Stimulated activated CD8-positive, alpha-beta memory T cell treated with anti-CD3 and anti-CD28 coated beads, Interleukin-4, amount 100 ng/mL, for 4 hours (primary cell): ENCODE results near the gene ADAMTS19.
"Not testable (repeated sequence)": the region's sequence is repeated elsewhere in the genome, so short reads cannot be mapped to it uniquely, and the experiment has no call there.

Experiments used
- DNase-seq, 2 donors: peaks; one replicate each; pipeline ENCODE4 v3.0.0-alpha.2; 2020; ENCODE audit warnings: low read depth in 2 of 2, low spot score in 1 of 2

The ADAMTS19 gene

DNA sequence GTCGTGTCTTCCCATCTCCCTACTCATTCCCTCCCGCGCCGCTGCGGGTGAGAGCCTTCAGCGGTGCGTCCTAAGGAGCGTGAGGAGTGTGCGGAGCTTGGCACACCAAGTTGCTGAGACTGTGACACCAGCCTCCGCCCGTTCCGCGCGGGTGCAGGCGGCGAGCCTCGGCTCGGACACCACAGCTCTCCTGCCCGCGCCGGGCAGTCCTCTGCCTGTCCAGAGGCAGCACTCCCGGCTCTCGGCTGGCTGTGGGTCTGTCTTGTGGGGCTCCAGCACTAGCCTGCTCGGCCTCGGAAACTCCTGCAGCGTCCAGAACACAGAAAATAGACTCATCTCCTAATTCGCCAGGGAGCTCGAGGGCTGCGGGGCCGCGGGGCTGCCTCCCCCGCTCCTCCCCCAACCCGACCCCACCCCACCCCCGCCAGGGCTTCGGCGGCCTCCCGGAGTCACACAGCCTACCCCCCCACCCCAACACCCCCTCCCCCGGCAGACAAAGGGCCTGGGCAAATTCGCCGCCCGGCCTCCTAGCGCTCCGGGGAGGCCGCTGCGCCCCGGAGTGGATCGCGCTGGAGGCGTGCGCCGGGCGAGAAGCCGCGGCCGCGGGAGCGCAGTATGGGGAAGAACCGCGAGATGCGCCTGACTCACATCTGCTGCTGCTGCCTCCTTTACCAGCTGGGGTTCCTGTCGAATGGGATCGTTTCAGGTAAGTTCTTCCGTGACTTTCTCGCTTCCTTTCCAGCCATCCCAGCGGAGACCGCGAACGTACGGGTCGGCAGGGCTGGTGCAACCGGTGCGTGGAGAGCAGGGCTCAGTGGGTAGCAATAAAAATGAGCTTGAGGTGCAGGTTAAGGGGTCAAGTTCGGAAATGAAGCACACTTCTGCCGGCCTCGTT is at the start of gene ADAMTS19:
Gene ADAMTS19, plus strand, starts transcription at position 522 of the 895 bp plus-strand sequence. Its CDS starts 94 bp downstream, at position 616.
- no peak for DNase-seq

DNA sequence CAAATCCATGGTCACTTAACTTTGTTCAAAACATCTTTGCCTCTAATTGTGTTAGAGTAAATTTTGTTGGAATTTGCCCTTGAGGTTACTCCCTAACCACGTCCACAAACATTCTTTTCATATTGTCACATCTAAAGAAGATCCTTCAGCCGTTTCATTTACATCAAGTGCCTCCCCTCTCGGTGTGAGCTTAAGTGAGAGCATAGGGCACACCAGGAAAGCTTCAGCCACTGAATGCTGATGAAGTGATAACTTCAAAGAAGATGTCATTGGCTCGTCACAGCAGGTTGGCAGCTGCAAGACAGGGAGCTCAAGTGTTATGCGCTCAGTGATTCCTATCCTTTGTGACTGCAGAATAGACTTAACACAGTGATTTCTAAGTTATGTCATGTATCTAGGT is 49.6 kb upstream of the ADAMTS19 start:
- DNase-seq, result no peak

- no peak for DNase-seq
Measured at GRCh38 chr5:129412721-129413120, 47.4 kb upstream of the ADAMTS19 start.

DNA sequence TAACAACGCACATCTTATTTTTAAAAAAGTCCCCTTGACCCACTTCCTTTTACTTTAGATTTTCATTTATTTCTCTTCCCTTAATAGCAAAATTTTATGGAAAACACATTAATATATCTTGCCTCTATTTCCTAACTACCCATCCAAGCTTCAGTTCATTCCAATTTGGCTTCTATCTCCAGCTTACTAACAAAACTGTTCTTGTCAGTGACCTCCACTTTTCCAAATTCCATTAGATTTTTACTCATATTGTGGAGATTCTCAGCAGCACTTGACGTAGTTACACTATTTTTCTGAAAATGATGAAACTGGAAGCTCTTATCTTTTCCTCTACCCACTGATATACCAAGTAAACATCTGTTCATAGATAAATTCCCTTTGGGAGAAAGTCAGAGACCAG is 46.5 kb upstream of the ADAMTS19 start:
- no peak for DNase-seq

DNA sequence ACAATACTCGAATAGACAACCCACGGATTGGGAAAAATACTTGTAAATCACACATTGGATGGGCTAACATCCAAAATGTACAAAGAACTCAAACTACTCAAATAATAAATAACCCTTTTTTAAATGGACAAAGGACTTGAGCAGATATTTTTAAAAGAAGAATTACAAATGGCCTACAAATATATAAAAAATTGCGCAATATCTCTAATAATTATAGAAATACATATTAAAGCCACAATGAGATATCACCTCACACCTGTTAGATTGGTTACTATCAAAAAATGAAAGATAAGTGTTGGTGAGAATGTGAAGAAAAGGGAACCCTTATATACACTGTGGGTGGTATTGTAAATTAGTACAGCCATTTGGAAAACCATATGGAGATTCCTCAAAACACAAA is 40.8 kb upstream of the ADAMTS19 start:
- DNase-seq, result no peak

DNA sequence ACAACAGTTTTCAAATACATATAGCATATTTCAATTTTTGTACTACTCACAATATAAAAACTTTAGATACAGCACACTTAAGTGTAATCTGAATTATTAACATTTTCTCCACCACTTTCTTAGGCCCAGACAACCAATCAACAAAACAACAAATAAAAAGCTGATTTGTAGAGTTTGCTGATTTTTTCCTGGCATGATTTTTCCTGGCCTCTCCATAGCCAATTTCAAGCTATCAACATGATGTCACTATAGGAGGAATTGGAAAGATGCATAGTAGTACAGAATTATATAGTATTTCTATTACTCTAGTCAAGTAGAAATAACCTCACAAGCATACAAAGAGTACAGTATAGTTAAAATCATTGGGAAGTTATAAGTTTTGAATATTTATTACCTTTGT is 35.1 kb upstream of the ADAMTS19 start:
- no peak for DNase-seq

- DNase-seq, result no peak
Measured at GRCh38 chr5:129426071-129426470, 34.0 kb upstream of the ADAMTS19 start.

- not testable (repeated sequence) for DNase-seq
Measured at GRCh38 chr5:129428636-129429035, 31.5 kb upstream of the ADAMTS19 start.

- no peak for DNase-seq
Measured at GRCh38 chr5:129431406-129431805, 28.7 kb upstream of the ADAMTS19 start.

DNA sequence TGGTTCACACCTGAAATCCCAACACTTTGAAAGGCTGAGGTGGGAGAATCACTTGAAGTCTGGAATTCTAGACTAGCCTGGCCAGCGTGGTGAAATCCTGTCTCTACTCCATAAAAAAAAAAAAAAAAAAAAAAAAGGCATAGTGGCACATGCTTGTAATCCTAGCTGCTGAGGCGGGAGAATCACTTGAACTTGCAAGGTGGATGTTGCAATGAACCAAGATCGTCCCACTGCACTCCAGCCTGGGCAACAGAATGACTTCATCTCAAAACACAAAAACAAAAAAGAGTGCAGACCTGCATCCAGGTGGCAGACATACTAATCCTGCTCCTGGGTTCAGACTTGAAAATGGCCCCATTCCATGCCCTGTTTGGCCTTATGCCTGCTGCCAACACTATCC is 21.8 kb upstream of the ADAMTS19 start:
- DNase-seq, result no peak

GRCh38 chr5:129440424-129440823 is 19.7 kb upstream of the ADAMTS19 start:
- no peak for DNase-seq

GRCh38 chr5:129441096-129441495 is 19.0 kb upstream of the ADAMTS19 start:
- DNase-seq, result no peak

- no peak for DNase-seq
Measured at GRCh38 chr5:129445379-129445778, 14.7 kb upstream of the ADAMTS19 start.

GRCh38 chr5:129447968-129448367 is 12.1 kb upstream of the ADAMTS19 start:
- no peak for DNase-seq

GRCh38 chr5:129448654-129449053 is 11.4 kb upstream of the ADAMTS19 start:
- no peak for DNase-seq

DNA sequence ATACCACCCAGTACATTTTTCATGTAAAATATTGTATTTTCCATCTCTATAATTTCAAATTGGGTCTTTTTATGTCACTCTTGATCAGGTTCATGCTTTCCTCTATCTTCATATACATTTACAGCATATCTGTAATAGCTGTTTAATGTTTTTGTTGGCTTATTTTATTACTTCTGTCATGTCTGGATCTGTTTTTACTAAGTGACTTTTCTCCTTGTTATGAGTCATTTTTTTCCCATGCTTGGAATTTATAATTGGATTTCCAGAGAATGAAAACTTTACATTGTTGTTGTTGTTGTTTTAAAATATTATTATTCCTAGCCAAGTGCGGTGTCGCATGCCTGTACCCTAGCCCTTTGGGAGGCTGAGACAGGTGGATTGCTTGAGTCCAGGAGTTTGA is 5.6 kb upstream of the ADAMTS19 start:
- DNase-seq, result no peak

- DNase-seq, result no peak
Measured at GRCh38 chr5:129459450-129459776, 685 bp upstream of the ADAMTS19 start.

DNA sequence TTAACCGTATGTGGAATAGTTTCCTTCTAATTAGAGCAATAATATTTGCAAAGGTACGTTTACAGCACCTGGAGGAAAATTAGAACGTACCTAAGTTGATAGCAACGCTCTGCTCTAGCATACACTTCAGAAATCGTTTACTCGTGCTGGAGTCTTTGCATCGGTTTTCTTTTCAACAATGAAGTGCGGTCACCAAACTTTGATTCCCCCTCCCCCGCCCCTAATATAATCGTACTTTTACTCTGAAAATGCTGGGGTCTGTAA is 506 bp downstream of the ADAMTS19 start:
- no peak for DNase-seq

- no peak for DNase-seq
Measured at GRCh38 chr5:129460936-129461710, 1.0 kb downstream of the ADAMTS19 start.

DNA sequence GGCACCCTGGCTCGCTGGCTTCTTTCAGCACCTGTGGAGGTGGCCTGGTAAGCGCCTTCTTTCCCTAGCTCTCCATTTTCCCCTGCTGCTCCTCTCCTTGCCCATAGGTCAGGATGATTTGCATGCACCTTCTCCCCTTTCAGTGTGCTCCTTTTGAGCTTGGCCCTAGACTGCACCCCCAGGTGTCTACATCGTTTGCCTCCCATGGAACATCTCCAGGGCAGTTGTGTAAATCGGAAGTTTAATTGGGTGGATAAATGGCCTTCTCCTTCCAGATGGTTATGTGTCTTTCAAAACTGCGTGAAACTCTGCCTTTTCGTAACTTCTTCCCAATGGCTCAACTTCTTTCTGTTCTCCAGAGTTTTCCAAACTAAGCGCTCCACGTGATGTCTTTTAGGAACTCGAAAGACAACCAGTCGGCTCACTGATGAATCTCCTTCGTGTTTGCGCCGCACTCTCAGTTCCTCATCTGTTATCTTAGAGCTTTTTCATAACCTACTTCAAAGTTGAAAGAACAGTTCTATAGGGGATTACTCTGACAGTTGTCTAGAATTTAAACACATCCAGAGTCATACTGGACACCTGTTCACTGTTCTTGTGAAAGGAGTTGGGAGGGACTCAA is 1.7 kb downstream of the ADAMTS19 start:
- DNase-seq, result no peak

DNA sequence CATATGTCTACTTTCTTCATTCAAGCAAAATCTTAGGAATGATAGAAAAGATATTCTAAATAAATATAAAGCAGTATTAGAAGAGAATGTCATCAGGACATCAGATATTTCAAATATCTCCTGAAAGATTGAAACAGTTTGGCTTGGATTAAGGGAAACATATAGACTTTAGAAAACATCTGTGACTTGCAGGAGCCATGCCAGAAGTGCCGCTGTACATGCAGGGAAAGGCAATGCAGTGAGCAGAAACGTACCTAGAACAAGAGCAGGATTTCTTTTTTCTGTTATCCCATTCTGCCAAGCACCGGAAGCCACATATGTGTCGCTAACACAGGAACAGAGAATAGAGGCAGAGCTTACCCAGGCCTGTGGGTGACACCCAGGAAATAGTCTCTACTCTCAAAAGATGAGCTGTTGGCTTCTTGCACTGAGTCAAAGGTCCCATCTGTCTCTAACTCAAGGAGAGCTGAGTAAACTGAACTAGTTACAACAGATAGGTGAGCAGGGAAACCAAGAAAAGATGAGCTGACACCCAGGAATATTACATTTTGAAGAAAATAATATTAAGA is 5.8 kb downstream of the ADAMTS19 start:
- DNase-seq, result no peak

DNA sequence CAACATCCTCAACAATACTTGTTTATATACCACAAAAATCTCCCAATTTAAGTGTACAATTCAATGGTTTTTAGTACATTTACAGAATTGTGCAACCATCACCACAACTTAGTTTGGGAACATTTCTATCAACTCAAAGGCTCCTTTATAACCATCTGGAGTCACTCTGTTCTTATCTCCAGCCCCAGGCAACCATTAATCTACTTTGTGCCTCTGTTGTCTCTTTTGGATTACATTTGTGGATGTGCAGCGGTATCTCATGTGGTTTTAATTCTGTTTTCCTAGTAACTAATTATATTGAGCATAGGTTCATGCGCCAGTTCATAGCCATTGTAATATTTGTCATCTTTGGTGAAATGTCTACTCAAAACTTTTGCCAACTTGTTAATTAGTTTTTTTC is 14.4 kb downstream of the ADAMTS19 start:
- DNase-seq, result no peak
